HepG2 (cell line): Measurements from ENCODE around the gene PSORS1C1. TPM values are rescaled to one million over a fixed set of nuclear protein-coding genes. Genes with fewer than 3 reads are reported as not detected.

Experiments used
- ATAC-seq: fragments of 200-7000 bp; cut with Tn5 transposase; 3 replicates; pipeline ENCODE4 v1.9.1; 2020; ENCODE audit warnings: mild to moderate bottlenecking, moderate library complexity
- BruUV-seq: library from RNA; stranded (reverse); fragments of 400-500 nt; replicated peaks from 2 replicates; lab custom pipeline; 2021; lab: Mats Ljungman, UMichigan
- CTCF ChIA-PET: fragments of 300-600 bp; formaldehyde crosslinking; extraction: SDS; loops from one replicate; lab custom pipeline; 2021; ENCODE audit warnings: low total read pairs, inconsistent platforms, low intra/inter-chr PET ratio; lab: Yijun Ruan, JAX
- POLR2A ChIA-PET: fragments of 350-600 bp; sonication (Branson Sonifier 250); formaldehyde crosslinking; loops from one replicate; lab custom pipeline; 2020; ENCODE audit warnings: antibody characterized with exemption, inconsistent platforms; lab: Yijun Ruan, JAX
- DNase-seq: peaks from one replicate; pipeline ENCODE4 v3.0.0-alpha.2; 2015; ENCODE audit warnings: low spot score
- FAIRE-seq: peaks from 3 replicates; lab custom pipeline; 2011; peaks lifted over from hg19 to GRCh38; lab: Jason Lieb, UNC
- H2AFZ ChIP-seq: one replicate; pipeline ENCODE4 v1.6.1; 2011; ENCODE audit warnings: low read length, inconsistent platforms
- H3K27ac ChIP-seq: fragments of 300-600 bp; 3 replicates; pipeline ENCODE4 v1.8.0; 2011; ENCODE audit warnings: mixed run types, mild to moderate bottlenecking, mixed read lengths, low read length, inconsistent platforms; ENCODE audit not compliant: insufficient read depth; ENCODE audit errors: extremely low read length
- H3K27me3 ChIP-seq, 2 experiments: fragments of 200-600 bp in 1 of 2; 2 replicates in 1 of 2; 3 replicates in 1 of 2; pipeline versions ENCODE4 v1.6.0 to v1.8.0; 2011; ENCODE audit warnings: low read length in 2 of 2, mild to moderate bottlenecking in 2 of 2, moderate library complexity in 2 of 2, inconsistent platforms in 1 of 2; ENCODE audit not compliant: insufficient read depth in 2 of 2, control insufficient read depth in 1 of 2
- H3K36me3 ChIP-seq, 2 experiments: fragments of 200-600 bp in 1 of 2; replicated peaks in 1 of 2; 2 replicates in 1 of 2; 3 replicates in 1 of 2; pipeline versions ENCODE4 v1.5.1 to v1.8.0; 2011; ENCODE audit warnings: low read length in 2 of 2, inconsistent platforms in 1 of 2; ENCODE audit not compliant: insufficient read depth in 2 of 2, control insufficient read depth in 1 of 2
- H3K4me1 ChIP-seq: 2 replicates; pipeline ENCODE4 v1.5.1; 2012; ENCODE audit warnings: low read length, inconsistent platforms; ENCODE audit not compliant: insufficient read depth
- H3K4me2 ChIP-seq: 2 replicates; pipeline ENCODE4 v1.6.0; 2011; ENCODE audit warnings: low read depth, low read length, inconsistent platforms
- H3K4me3 ChIP-seq, 3 experiments: fragments of 200-600 bp in 1 of 3; sonication (generic), shearing (Covaris generic) in 1 of 3; replicated peaks in 1 of 3; 2 replicates each; pipeline ENCODE4 v1.5.1; 2011 to 2016; ENCODE audit warnings: low read length in 3 of 3, inconsistent platforms in 2 of 3, low read depth in 2 of 3, mild to moderate bottlenecking in 2 of 3, control low read depth in 1 of 3, mixed read lengths in 1 of 3; ENCODE audit not compliant: insufficient read depth in 1 of 3
- H3K79me2 ChIP-seq: one replicate; pipeline ENCODE4 v1.6.1; 2011; ENCODE audit warnings: low read length, inconsistent platforms; ENCODE audit not compliant: insufficient read depth
- H3K9ac ChIP-seq: 2 replicates; pipeline ENCODE4 v1.6.0; 2011; ENCODE audit warnings: mild to moderate bottlenecking, low read depth, low read length, inconsistent platforms; ENCODE audit not compliant: insufficient read depth
- H3K9me3 ChIP-seq: 2 replicates; pipeline ENCODE4 v1.5.1; 2012; ENCODE audit warnings: mild to moderate bottlenecking, low read length
- H4K20me1 ChIP-seq: 2 replicates; pipeline ENCODE4 v1.6.0; 2011; ENCODE audit warnings: inconsistent platforms, mild to moderate bottlenecking, low read length, moderate library complexity; ENCODE audit not compliant: insufficient read depth
- ATAD3A ChIP-seq: sonication (generic); formaldehyde crosslinking; IDR thresholded peaks from 2 replicates; pipeline ENCODE4 v1.4.0; 2020; ENCODE audit warnings: missing genetic modification reagents
- CHCHD3 ChIP-seq: sonication (generic); formaldehyde crosslinking; IDR thresholded peaks from 2 replicates; pipeline ENCODE4 v1.8.0; 2022; ENCODE audit warnings: mild to moderate bottlenecking, missing genetic modification reagents, moderate library complexity
- CREM ChIP-seq, 2 experiments: sonication (generic) in 1 of 2; formaldehyde crosslinking in 1 of 2; IDR thresholded peaks; 2 replicates each; pipeline versions ENCODE4 v1.4.0 to v1.6.1; 2016 to 2020; ENCODE audit warnings: antibody characterized with exemption in 1 of 2, mild to moderate bottlenecking in 1 of 2, missing genetic modification reagents in 1 of 2
- POLR2AphosphoS2 ChIP-seq: IDR thresholded peaks from 2 replicates; pipeline ENCODE4 v1.6.1; 2011; ENCODE audit warnings: low read depth, low read length, improper control_type of control experiment
- ZNF205 ChIP-seq: IDR thresholded peaks from 2 replicates; pipeline ENCODE4 v1.6.1; 2018; ENCODE audit warnings: missing biosample characterization, missing genetic modification reagents
- ZNF639 ChIP-seq: conservative IDR thresholded peaks from 2 replicates; pipeline ENCODE4 v1.6.1; 2018; ENCODE audit warnings: missing genetic modification reagents
- ZSCAN29 ChIP-seq: sonication (generic); formaldehyde crosslinking; conservative IDR thresholded peaks from 2 replicates; pipeline ENCODE4 v1.4.0; 2020; ENCODE audit warnings: mild to moderate bottlenecking, missing genetic modification reagents
- ZSCAN31 ChIP-seq: sonication (generic); formaldehyde crosslinking; IDR thresholded peaks from 2 replicates; pipeline ENCODE4 v1.5.0; 2020; ENCODE audit warnings: low read depth, mild to moderate bottlenecking, missing genetic modification reagents
- WGBS: methylation state at CpG from one replicate; pipeline ENCODE4 v1.1.6; 2017; ENCODE audit warnings: low lambda C conversion rate; 5-methylcytosine and 5-hydroxymethylcytosine counted together
- in situ Hi-C: cut with HindIII; loops from 2 replicates; pipeline ENCODE4 v1.10.0; 2017; ENCODE audit warnings: low pct_unique_long_range_greater_than_20kb; ENCODE audit not compliant: extremely low pct_ligation_motif_present
- intact Hi-C: fragments of 100-400 bp; cut with micrococcal nuclease; formaldehyde crosslinking; loops from one replicate; pipeline ENCODE4 v1.10.0; 2022; ENCODE audit not compliant: unreplicated experiment
- polyA plus RNA-seq, 8 experiments: library from polyadenylated mRNA; depleted of rRNA in 3 of 8; stranded (reverse) in 7 of 8; unstranded in 1 of 8; fragments of >200 nt; fragmentation: Illumina TruSeq in 4 of 8; extraction: Trizol in 4 of 8; gene quantifications; 2 replicates each; pipeline versions ENCODE4 v1.2.1 to v1.2.3, GENCODE V29; 2011 to 2016; ENCODE audit warnings: low read depth in 4 of 8, missing spikeins in 1 of 8, mixed read lengths in 1 of 8; ENCODE audit not compliant: insufficient read depth in 1 of 8
- total RNA-seq, 5 experiments: library from RNA; depleted of rRNA; stranded (reverse); fragments of >200 nt; fragmentation: Illumina TruSeq; extraction: Trizol; gene quantifications; 2 replicates each; pipeline ENCODE4 v1.2.3, GENCODE V29; 2016; ENCODE audit warnings: low read depth in 1 of 5

The PSORS1C1 gene
- total and polyA plus RNA-seq, 2 of the 13 experiments (the other 11 are each of a cell fraction or from before 2014, with no cell fraction given) = 0.01 to 0.02 TPM

- H3K79me2 ChIP-seq = no peaks in the 10 kb centered on the region
- POLR2A ChIA-PET = no interaction called here
- 0% methylated on average over 5 of the region's 7 CpGs for WGBS
- peaks cover 7% of the 10 kb centered on the region for H3K4me1 ChIP-seq
- TF ChIP-seq ZSCAN31 (CRISPR knock-in tag) = no peak
- no peak for TF ChIP-seq POLR2AphosphoS2
- no peak for TF ChIP-seq ZNF639 (CRISPR knock-in tag)
- TF ChIP-seq ZNF205 (CRISPR knock-in tag) = no peak
- TF ChIP-seq CREM (IDR thresholded peaks at IDR 0.05) = no peak
- no peak for TF ChIP-seq CREM (CRISPR knock-in tag; IDR thresholded peaks at IDR 0.05)
- TF ChIP-seq ATAD3A (CRISPR knock-in tag) = no peak
- TF ChIP-seq CHCHD3 (CRISPR knock-in tag) = no peak
- no peak for TF ChIP-seq ZSCAN29 (CRISPR knock-in tag)
- H3K27ac ChIP-seq = no peak overlapping the region
- H3K4me3 ChIP-seq = no peak overlapping the region
- no peaks in the 10 kb centered on the region for H3K9me3 ChIP-seq
- CTCF ChIA-PET = no interaction called here
- FAIRE-seq (no peak), ATAC-seq (no peak), DNase-seq (no peak)
- H3K27me3 ChIP-seq = peaks cover 4 to 68% of the 10 kb centered on the region in 2 experiments; a peak in 4 of 5 replicates
- H3K36me3 ChIP-seq = no peaks in the 10 kb centered on the region
- H3K9ac ChIP-seq = no peak overlapping the region
- H4K20me1 ChIP-seq = no peaks in the 10 kb centered on the region
- no peak overlapping the region for H2AFZ ChIP-seq
- no TSS peak for BruUV-seq
- in situ Hi-C loops (no loop called here), intact Hi-C loops (no loop called here)
- H3K4me2 ChIP-seq = no peak overlapping the region
These were observed 3.6 kb downstream of the PSORS1C1 start for GRCh38 chr6:31118178-31118577.
